Neural cell (in vitro differentiated cells): ENCODE results near the gene COLEC12. TPM values are rescaled to one million over a fixed set of nuclear protein-coding genes. Genes with fewer than 3 reads are reported as not detected.

Source experiments
- H2AFZ ChIP-seq: fragments of 200-600, 300-800 bp; sonication (generic), shearing (Covaris generic); 2 replicates; pipeline ENCODE4 v1.6.0; 2014; ENCODE audit warnings: low read depth, mild to moderate bottlenecking, antibody characterized with exemption, low read length, moderate library complexity
- H3F3A ChIP-seq: fragments of 200-600 bp; shearing (Covaris generic); 2 replicates; pipeline ENCODE4 v1.6.1; 2016; ENCODE audit warnings: mild to moderate bottlenecking, moderate library complexity, mixed read lengths, antibody characterized with exemption, low read length; ENCODE audit not compliant: insufficient read depth, poor library complexity, severe bottlenecking
- H3K27ac ChIP-seq: fragments of 200-600, 300-800 bp; sonication (generic), shearing (Covaris generic); 2 replicates; pipeline ENCODE4 v1.5.1; 2014; ENCODE audit warnings: mild to moderate bottlenecking, low read length, moderate library complexity
- H3K27me3 ChIP-seq: fragments of 300-800, 200-600 bp; sonication (generic), shearing (Covaris generic); 2 replicates; pipeline ENCODE4 v1.6.0; 2014; ENCODE audit warnings: mild to moderate bottlenecking, low read depth, low read length, moderate library complexity; ENCODE audit not compliant: insufficient read depth
- H3K36me3 ChIP-seq: fragments of 300-800, 200-600 bp; sonication (generic), shearing (Covaris generic); 2 replicates; pipeline ENCODE4 v1.5.1; 2014; ENCODE audit warnings: mild to moderate bottlenecking, antibody characterized with exemption, low read length, moderate library complexity; ENCODE audit not compliant: insufficient read depth
- H3K4me2 ChIP-seq: fragments of 300-800, 200-600 bp; sonication (generic), shearing (Covaris generic); 2 replicates; pipeline ENCODE4 v1.6.0; 2014; ENCODE audit warnings: mild to moderate bottlenecking, low read length
- H3K4me3 ChIP-seq: fragments of 300-800, 200-600 bp; sonication (generic), shearing (Covaris generic); 2 replicates; pipeline ENCODE4 v1.5.1; 2014; ENCODE audit warnings: mild to moderate bottlenecking, low read length, moderate library complexity
- H3K79me2 ChIP-seq: fragments of 200-600 bp; shearing (Covaris generic); replicated peaks from 2 replicates; pipeline ENCODE4 v1.6.0; 2014; ENCODE audit warnings: mild to moderate bottlenecking, low read length, moderate library complexity; ENCODE audit not compliant: insufficient read depth
- H3K9ac ChIP-seq: fragments of 300-800, 200-600 bp; sonication (generic), shearing (Covaris generic); 2 replicates; pipeline ENCODE4 v1.6.1; 2016; ENCODE audit warnings: mild to moderate bottlenecking, low read length, mixed read lengths
- H3K9me2 ChIP-seq: fragments of 200-600 bp; shearing (Covaris generic); 2 replicates; pipeline ENCODE4 v1.6.1; 2016; ENCODE audit warnings: mild to moderate bottlenecking, low read length, mixed read lengths; ENCODE audit not compliant: insufficient read depth
- H3K9me3 ChIP-seq: fragments of 200-600, 300-800 bp; sonication (generic), shearing (Covaris generic); 2 replicates; pipeline ENCODE4 v1.6.1; 2016; ENCODE audit warnings: mild to moderate bottlenecking, mixed run types, low read length, moderate library complexity, mixed read lengths
- H4K20me1 ChIP-seq: fragments of 200-600 bp; shearing (Covaris generic); 2 replicates; pipeline ENCODE4 v1.6.1; 2016; ENCODE audit warnings: mild to moderate bottlenecking, mixed run types; ENCODE audit not compliant: insufficient read depth
- EP300 ChIP-seq: fragments of 450-650 bp; conservative IDR thresholded peaks from 2 replicates; pipeline ENCODE4 v1.6.1; 2014; ENCODE audit warnings: antibody characterized with exemption, mild to moderate bottlenecking, moderate library complexity; ENCODE audit not compliant: poor library complexity, severe bottlenecking
- EZH2 ChIP-seq: fragments of 200-600, 300-800 bp; shearing (Covaris generic), sonication (generic); IDR thresholded peaks from 2 replicates; pipeline ENCODE4 v1.6.1; 2014; ENCODE audit warnings: antibody characterized with exemption, low read length, borderline replicate concordance, mild to moderate bottlenecking; ENCODE audit not compliant: insufficient read depth, poor library complexity, severe bottlenecking
- MXI1 ChIP-seq: fragments of 450-650 bp; conservative IDR thresholded peaks from 2 replicates; pipeline ENCODE4 v1.6.1; 2014; ENCODE audit warnings: antibody characterized with exemption, mild to moderate bottlenecking; ENCODE audit not compliant: poor library complexity, severe bottlenecking
- POLR2AphosphoS5 ChIP-seq: IDR thresholded peaks from 2 replicates; pipeline ENCODE4 v1.6.1; 2012
- RAD21 ChIP-seq: fragments of 450-650 bp; conservative IDR thresholded peaks from 2 replicates; pipeline ENCODE4 v1.6.1; 2014; ENCODE audit warnings: antibody characterized with exemption, mild to moderate bottlenecking, moderate library complexity
- REST ChIP-seq: IDR thresholded peaks from 2 replicates; pipeline ENCODE4 v1.6.1; 2012; ENCODE audit warnings: borderline replicate concordance
- SMC3 ChIP-seq: fragments of 450-650 bp; conservative IDR thresholded peaks from 2 replicates; pipeline ENCODE4 v1.6.1; 2014; ENCODE audit warnings: antibody characterized with exemption, mild to moderate bottlenecking, moderate library complexity; ENCODE audit not compliant: poor library complexity
- TAF1 ChIP-seq: IDR thresholded peaks from 2 replicates; pipeline ENCODE4 v1.6.1; 2012; ENCODE audit warnings: low read depth
- polyA plus RNA-seq: library from polyadenylated mRNA; depleted of rRNA; stranded (reverse); fragments of >200 nt; gene quantifications from 2 replicates; pipeline ENCODE4 v1.2.3, GENCODE V29; 2014
- TF ChIP-seq, protein P1 (sequence below): fragments of 450-650 bp; IDR thresholded peaks from 2 replicates; pipeline ENCODE4 v1.5.1; 2014; ENCODE audit warnings: antibody characterized with exemption, mild to moderate bottlenecking, moderate library complexity; ENCODE audit not compliant: poor library complexity, severe bottlenecking

The COLEC12 gene
- polyA plus RNA-seq, 1 donor from 2014 or later: 0.42 TPM

- Histone ChIP-seq H3K36me3 (no peaks in the 10 kb centered on the region), H3K4me2 (no peak overlapping the region), H3K9me2 (no peaks in the 10 kb centered on the region), H2AFZ (no peak overlapping the region), H3K4me3 (no peak overlapping the region), H3F3A (no peaks in the 10 kb centered on the region), H4K20me1 (no peaks in the 10 kb centered on the region), H3K27me3 (no peaks in the 10 kb centered on the region), H3K27ac (no peak overlapping the region), H3K9me3 (no peaks in the 10 kb centered on the region), H3K9ac (no peak overlapping the region), H3K79me2 (no peaks in the 10 kb centered on the region)
- no peak for TF ChIP-seq POLR2AphosphoS5
- TF ChIP-seq MXI1: no peak
- TF ChIP-seq EP300: no peak
- TF ChIP-seq RAD21: no peak
- no peak for TF ChIP-seq EZH2
- TF ChIP-seq TAF1: no peak
- no peak for TF ChIP-seq REST
- no peak for TF ChIP-seq SMC3
- TF ChIP-seq, protein P1, sequence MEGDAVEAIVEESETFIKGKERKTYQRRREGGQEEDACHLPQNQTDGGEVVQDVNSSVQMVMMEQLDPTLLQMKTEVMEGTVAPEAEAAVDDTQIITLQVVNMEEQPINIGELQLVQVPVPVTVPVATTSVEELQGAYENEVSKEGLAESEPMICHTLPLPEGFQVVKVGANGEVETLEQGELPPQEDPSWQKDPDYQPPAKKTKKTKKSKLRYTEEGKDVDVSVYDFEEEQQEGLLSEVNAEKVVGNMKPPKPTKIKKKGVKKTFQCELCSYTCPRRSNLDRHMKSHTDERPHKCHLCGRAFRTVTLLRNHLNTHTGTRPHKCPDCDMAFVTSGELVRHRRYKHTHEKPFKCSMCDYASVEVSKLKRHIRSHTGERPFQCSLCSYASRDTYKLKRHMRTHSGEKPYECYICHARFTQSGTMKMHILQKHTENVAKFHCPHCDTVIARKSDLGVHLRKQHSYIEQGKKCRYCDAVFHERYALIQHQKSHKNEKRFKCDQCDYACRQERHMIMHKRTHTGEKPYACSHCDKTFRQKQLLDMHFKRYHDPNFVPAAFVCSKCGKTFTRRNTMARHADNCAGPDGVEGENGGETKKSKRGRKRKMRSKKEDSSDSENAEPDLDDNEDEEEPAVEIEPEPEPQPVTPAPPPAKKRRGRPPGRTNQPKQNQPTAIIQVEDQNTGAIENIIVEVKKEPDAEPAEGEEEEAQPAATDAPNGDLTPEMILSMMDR: no peak
Observed at GRCh38 chr18:303607-304006, 196.9 kb downstream of the COLEC12 start.

DNA sequence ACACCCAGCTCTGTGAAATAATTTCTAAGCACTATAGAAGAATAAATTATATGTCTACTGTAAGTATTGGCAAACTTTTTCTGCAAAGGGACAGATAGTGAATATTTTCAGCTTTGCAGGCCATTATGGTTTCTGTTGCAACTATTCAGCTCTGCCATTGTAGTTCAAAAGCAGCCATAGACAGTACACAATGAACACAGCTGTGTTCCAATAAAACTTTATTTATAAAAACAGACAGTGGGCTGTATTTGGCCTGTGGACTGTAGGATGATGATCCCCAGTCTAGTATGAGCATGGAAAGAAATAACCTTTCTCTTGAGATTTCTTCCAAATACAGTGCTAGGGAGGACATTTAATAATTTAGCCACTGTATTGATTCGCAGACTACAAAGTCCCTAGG, 197.5 kb downstream of the COLEC12 start:
- Histone ChIP-seq H2AFZ (no peak overlapping the region), H3K36me3 (no peaks in the 10 kb centered on the region)
- TF ChIP-seq RAD21 (no peak), EZH2 (no peak), SMC3 (no peak), TAF1 (no peak), EP300 (no peak)
- TF ChIP-seq, protein P1: no peak

More for the DNA sequence above, 197.5 kb downstream of the COLEC12 start:
- Histone ChIP-seq H3K9ac (no peak overlapping the region), H3K4me3 (no peak overlapping the region), H3K27ac (no peak overlapping the region), H3K79me2 (no peaks in the 10 kb centered on the region), H3K9me2 (no peaks in the 10 kb centered on the region), H4K20me1 (no peaks in the 10 kb centered on the region), H3K27me3 (no peaks in the 10 kb centered on the region), H3K9me3 (no peaks in the 10 kb centered on the region), H3F3A (no peaks in the 10 kb centered on the region), H3K4me2 (no peak overlapping the region)
